Heart left ventricle (tissue), 13 donors: ENCODE data around the gene ADGRL3.

ENCODE experiments used
- CTCF ChIP-seq, 12 donors: fragments of 200-600 bp; sonication (generic) in 4 of 12; IDR thresholded peaks; one replicate each; pipeline versions ENCODE4 v1.5.0 to v1.8.0; 2018 to 2022; ENCODE audit warnings: antibody characterized with exemption in 12 of 12, mild to moderate bottlenecking in 5 of 12
- POLR2A ChIP-seq, 2 donors: fragments of 450-650 bp; IDR thresholded peaks; one replicate each; pipeline ENCODE4 v1.6.1; 2017; ENCODE audit warnings: antibody characterized with exemption in 2 of 2, mild to moderate bottlenecking in 2 of 2, moderate library complexity in 2 of 2
- donor health status: ischemic (EF 13 %, LVEDD 7.1; RV severe dilation, severe dysfunction).
- donor health status: DM: no; HTN: yes; CAD: no.
- donor health status: DM: no; HTN: no; CAD: no.
- donor health status: ischemic (EF 25% LVEDD 6.9; RV normal size, moderate dysfunction).
- donor health status: ischemic (EF 25% LVEDD 5.7; RV mildly dilated, moderate dysfunction).
- donor health status: ischemic (EF 35%, LVEDD 5.7; RV mildly dilated, moderate dysfunction).
- donor health status: nonischemic (EF 11% LVEDD 7.7; RV severe dilation, severe dysfunction).
- donor health status: DM: yes; HTN: yes; CAD: no.
- donor health status: PGD.
- donor health status: ischemic (EF 29% LVEDD 5.4; RV normal size, mild dysfunction).
- donor health status: nonischemic (EF 23%, LVEDD 6.1; RV moderate dilation, normal function).

- TF ChIP-seq CTCF (IDR thresholded peaks at IDR 0.05) (no peak), POLR2A (IDR thresholded peaks at IDR 0.05) (no peak)
These were observed 343.9 kb downstream of the ADGRL3 start for GRCh38 chr4:61543976-61544375.
